PC-3 (cell line): ENCODE data around the gene GRIN2A. TPM values are rescaled to one million over a fixed set of nuclear protein-coding genes. Genes with fewer than 3 reads are reported as not detected.

ENCODE experiments used
- ATAC-seq: fragments of 200-7000 bp; cut with Tn5 transposase; 2 replicates; pipeline ENCODE4 v1.9.1; 2020; ENCODE audit warnings: mild to moderate bottlenecking, moderate library complexity
- BruUV-seq: library from RNA; stranded (reverse); fragments of 400-500 nt; replicated peaks from 2 replicates; lab custom pipeline; 2021; lab: Mats Ljungman, UMichigan
- CTCF ChIA-PET: fragments of 300-600 bp; sonication (Branson Sonifier 250); formaldehyde crosslinking; loops from one replicate; lab custom pipeline; 2022; ENCODE audit warnings: antibody characterized with exemption; lab: Charles Lee
- POLR2A ChIA-PET: fragments of 300-600 bp; sonication (Branson Sonifier 250); formaldehyde crosslinking; loops from one replicate; lab custom pipeline; 2022; ENCODE audit warnings: antibody characterized with exemption; ENCODE audit not compliant: unreplicated experiment; lab: Charles Lee
- DNase-seq: peaks from one replicate; pipeline ENCODE4 v3.0.0-alpha.2; 2015
- H2AFZ ChIP-seq: fragments of 300-600 bp; sonication (generic); 2 replicates; pipeline ENCODE4 v1.6.0; 2016; ENCODE audit warnings: antibody characterized with exemption, low read length
- H3F3A ChIP-seq: fragments of 300-600 bp; sonication (generic); one replicate; pipeline ENCODE4 v1.6.0; 2017; ENCODE audit warnings: antibody characterized with exemption, low read length, control low read depth, mild to moderate bottlenecking; ENCODE audit not compliant: unreplicated experiment
- H3K27ac ChIP-seq: fragments of 300-600 bp; sonication (generic); 2 replicates; pipeline ENCODE4 v1.5.1; 2016; ENCODE audit warnings: mild to moderate bottlenecking, low read length
- H3K27me3 ChIP-seq: fragments of 300-600 bp; sonication (generic); 2 replicates; pipeline ENCODE4 v1.6.1; 2016; ENCODE audit warnings: low read length, mixed read lengths
- H3K36me3 ChIP-seq: fragments of 300-600 bp; sonication (generic); 2 replicates; pipeline ENCODE4 v1.6.1; 2016; ENCODE audit warnings: low read depth, mixed run types, low read length, mixed read lengths
- H3K4me1 ChIP-seq: fragments of 300-600 bp; sonication (generic); 2 replicates; pipeline ENCODE4 v1.5.1; 2016; ENCODE audit warnings: low read length; ENCODE audit not compliant: insufficient read depth
- H3K4me2 ChIP-seq: fragments of 300-600 bp; sonication (generic); 2 replicates; pipeline ENCODE4 v1.6.0; 2016; ENCODE audit warnings: low read length
- H3K4me3 ChIP-seq: fragments of 300-600 bp; sonication (generic); 2 replicates; pipeline ENCODE4 v1.5.1; 2016; ENCODE audit warnings: mild to moderate bottlenecking, low read length, mixed read lengths
- H3K79me2 ChIP-seq: fragments of 300-600 bp; sonication (generic); 2 replicates; pipeline ENCODE4 v1.6.1; 2017; ENCODE audit warnings: low read length, mixed read lengths
- H3K9ac ChIP-seq: fragments of 300-600 bp; sonication (generic); 2 replicates; pipeline ENCODE4 v1.6.0; 2016; ENCODE audit warnings: mild to moderate bottlenecking, low read length
- H3K9me2 ChIP-seq: fragments of 300-600 bp; sonication (generic); replicated peaks from 2 replicates; pipeline ENCODE4 v1.6.1; 2016; ENCODE audit warnings: mixed run types, low read length, mixed read lengths
- H3K9me3 ChIP-seq: fragments of 300-600 bp; sonication (generic); 2 replicates; pipeline ENCODE4 v1.6.1; 2016; ENCODE audit warnings: low read length, mixed read lengths
- H4K20me1 ChIP-seq: fragments of 300-600 bp; sonication (generic); 2 replicates; pipeline ENCODE4 v1.6.1; 2016; ENCODE audit warnings: low read length, mixed read lengths
- EZH2 ChIP-seq: fragments of 300-600 bp; sonication (generic); IDR thresholded peaks from one replicate; pipeline ENCODE4 v1.6.1; 2017; ENCODE audit warnings: antibody characterized with exemption, mild to moderate bottlenecking, low read length; ENCODE audit not compliant: unreplicated experiment
- EZH2phosphoT487 ChIP-seq: fragments of 300-600 bp; sonication (generic); IDR thresholded peaks from 2 replicates; pipeline ENCODE4 v1.6.1; 2018; ENCODE audit warnings: mild to moderate bottlenecking, antibody characterized with exemption, low read length, borderline replicate concordance
- intact Hi-C: fragments of 100-400 bp; cut with micrococcal nuclease; formaldehyde crosslinking; loops from 2 replicates; pipeline ENCODE4 v1.9.0; 2023
- total RNA-seq: library from RNA; depleted of rRNA; stranded (reverse); fragments of >200 nt; gene quantifications from 2 replicates; pipeline ENCODE4 v1.2.3, GENCODE V29; 2014
- TF ChIP-seq, protein P1 (sequence below): fragments of 300-600 bp; sonication (generic); conservative IDR thresholded peaks from 2 replicates; pipeline ENCODE4 v1.5.1; 2017; ENCODE audit warnings: antibody characterized with exemption, low read depth, mild to moderate bottlenecking, low read length

The GRIN2A gene
- total RNA-seq, 1 experiment from 2014 or later, result 0.04 TPM

DNA sequence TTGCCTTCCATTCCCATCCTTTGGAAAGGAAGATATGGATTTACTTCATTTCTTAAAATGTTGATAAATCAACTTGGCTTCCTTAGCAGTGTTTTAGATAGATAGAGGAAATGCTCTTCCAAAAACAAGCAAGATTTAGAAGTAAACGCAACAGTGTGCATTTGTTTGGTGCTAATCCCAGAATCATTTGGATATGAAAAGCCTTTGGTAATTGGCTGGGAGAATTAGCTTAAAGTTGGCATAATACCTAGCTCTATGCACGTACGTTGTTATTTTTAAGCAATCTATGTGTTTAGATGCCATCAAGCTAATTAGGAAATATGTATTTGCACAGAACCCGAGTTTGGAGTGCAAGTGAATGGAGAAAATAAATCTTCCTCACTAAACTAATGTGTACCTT is 415.3 kb downstream of the GRIN2A start:
- H2AFZ ChIP-seq, result no peak overlapping the region
- H3K36me3 ChIP-seq, result no peaks in the 10 kb centered on the region
- H3F3A ChIP-seq, result no peaks in the 10 kb centered on the region
- H3K4me1 ChIP-seq, result no peaks in the 10 kb centered on the region
- ChIA-PET CTCF (no interaction called here), POLR2A (no interaction called here)
- no peaks in the 10 kb centered on the region for H3K79me2 ChIP-seq
- H3K4me3 ChIP-seq, result no peak overlapping the region
- no TSS peak for BruUV-seq
- no peaks in the 10 kb centered on the region for H3K9me3 ChIP-seq
- H3K4me2 ChIP-seq, result no peak overlapping the region
- H3K27ac ChIP-seq, result no peak overlapping the region
- no peaks in the 10 kb centered on the region for H3K9me2 ChIP-seq
- no peak for ATAC-seq
- H3K27me3 ChIP-seq, result peaks cover 50% of the 10 kb centered on the region
- TF ChIP-seq, protein P1, sequence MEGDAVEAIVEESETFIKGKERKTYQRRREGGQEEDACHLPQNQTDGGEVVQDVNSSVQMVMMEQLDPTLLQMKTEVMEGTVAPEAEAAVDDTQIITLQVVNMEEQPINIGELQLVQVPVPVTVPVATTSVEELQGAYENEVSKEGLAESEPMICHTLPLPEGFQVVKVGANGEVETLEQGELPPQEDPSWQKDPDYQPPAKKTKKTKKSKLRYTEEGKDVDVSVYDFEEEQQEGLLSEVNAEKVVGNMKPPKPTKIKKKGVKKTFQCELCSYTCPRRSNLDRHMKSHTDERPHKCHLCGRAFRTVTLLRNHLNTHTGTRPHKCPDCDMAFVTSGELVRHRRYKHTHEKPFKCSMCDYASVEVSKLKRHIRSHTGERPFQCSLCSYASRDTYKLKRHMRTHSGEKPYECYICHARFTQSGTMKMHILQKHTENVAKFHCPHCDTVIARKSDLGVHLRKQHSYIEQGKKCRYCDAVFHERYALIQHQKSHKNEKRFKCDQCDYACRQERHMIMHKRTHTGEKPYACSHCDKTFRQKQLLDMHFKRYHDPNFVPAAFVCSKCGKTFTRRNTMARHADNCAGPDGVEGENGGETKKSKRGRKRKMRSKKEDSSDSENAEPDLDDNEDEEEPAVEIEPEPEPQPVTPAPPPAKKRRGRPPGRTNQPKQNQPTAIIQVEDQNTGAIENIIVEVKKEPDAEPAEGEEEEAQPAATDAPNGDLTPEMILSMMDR, result no peak
- TF ChIP-seq EZH2 (no peak), EZH2phosphoT487 (no peak)
- DNase-seq, result no peak
- H4K20me1 ChIP-seq, result no peaks in the 10 kb centered on the region
- no peak overlapping the region for H3K9ac ChIP-seq
- intact Hi-C loops, result no loop called here

DNA sequence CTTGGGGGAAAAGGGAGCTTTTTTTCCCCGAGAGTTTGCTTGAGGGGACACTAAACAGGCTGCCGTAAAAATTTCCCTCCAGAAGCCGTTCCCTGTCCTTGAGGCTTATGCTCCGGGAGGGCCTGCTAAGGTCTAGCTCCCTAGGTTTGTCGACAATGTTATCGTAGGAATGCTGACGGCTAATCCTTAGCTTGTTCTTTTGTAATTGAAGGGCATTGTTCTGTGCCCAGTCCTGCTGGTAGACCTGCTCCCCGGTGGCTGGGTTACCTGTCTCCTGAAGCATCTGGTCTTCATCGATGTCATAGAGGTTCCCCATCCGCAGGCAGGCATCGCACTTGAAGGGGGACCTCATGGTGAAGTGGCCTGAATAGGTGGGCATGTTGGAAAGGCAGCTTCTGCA is 418.7 kb downstream of the GRIN2A start:
- CTCF ChIA-PET, result no interaction called here
- peaks cover 38% of the 10 kb centered on the region for H3K27me3 ChIP-seq

DNA sequence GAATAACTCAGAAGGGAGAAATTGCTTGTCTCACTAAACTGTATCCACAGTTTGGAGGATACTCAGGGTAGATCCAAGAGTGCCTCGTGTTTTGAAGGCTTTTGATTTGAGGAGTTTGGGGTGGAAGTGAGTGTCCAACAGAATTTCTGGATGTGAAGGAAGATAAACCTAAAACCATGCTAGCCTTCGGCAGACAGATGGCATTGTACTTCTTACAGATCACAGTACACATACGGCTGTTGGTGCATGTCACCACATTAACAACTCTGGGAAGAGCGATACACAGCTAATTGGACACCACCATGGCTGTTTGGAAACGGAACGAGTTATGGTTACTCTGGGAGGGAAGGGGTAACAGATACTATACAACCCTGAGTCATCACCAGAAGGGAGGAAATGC is 420.4 kb downstream of the GRIN2A start:
- ChIA-PET CTCF (no interaction called here), POLR2A (no interaction called here)
- TF ChIP-seq, protein P1, result no peak
- TF ChIP-seq EZH2phosphoT487 (no peak), EZH2 (no peak)
- H3K9me2 ChIP-seq, result no peaks in the 10 kb centered on the region
- H4K20me1 ChIP-seq, result no peaks in the 10 kb centered on the region
- intact Hi-C loops, result no loop called here
- H3K36me3 ChIP-seq, result no peaks in the 10 kb centered on the region
- no peak for ATAC-seq
- no peak for DNase-seq
- peaks cover 34% of the 10 kb centered on the region for H3K27me3 ChIP-seq
- H3K4me2 ChIP-seq, result no peak overlapping the region
- no peak overlapping the region for H3K9ac ChIP-seq
- H3K27ac ChIP-seq, result no peak overlapping the region
- no TSS peak for BruUV-seq
- no peak overlapping the region for H2AFZ ChIP-seq
- no peaks in the 10 kb centered on the region for H3K79me2 ChIP-seq
- H3K4me1 ChIP-seq, result no peaks in the 10 kb centered on the region
- H3K4me3 ChIP-seq, result no peak overlapping the region
- H3K9me3 ChIP-seq, result no peaks in the 10 kb centered on the region
- no peaks in the 10 kb centered on the region for H3F3A ChIP-seq

More for the DNA sequence above, 418.7 kb downstream of the GRIN2A start:
- H3K79me2 ChIP-seq, result no peaks in the 10 kb centered on the region
- DNase-seq (no peak), ATAC-seq (no peak)
- H3F3A ChIP-seq, result no peaks in the 10 kb centered on the region
- H3K27ac ChIP-seq, result no peak overlapping the region
- H3K9ac ChIP-seq, result no peak overlapping the region
- no TSS peak for BruUV-seq
- H4K20me1 ChIP-seq, result no peaks in the 10 kb centered on the region
- H3K9me2 ChIP-seq, result no peaks in the 10 kb centered on the region
- POLR2A ChIA-PET, result no interaction called here
- no peaks in the 10 kb centered on the region for H3K36me3 ChIP-seq
- intact Hi-C loops, result no loop called here
- no peak for TF ChIP-seq EZH2
- no peak for TF ChIP-seq EZH2phosphoT487
- TF ChIP-seq, protein P1, result no peak
- no peak overlapping the region for H2AFZ ChIP-seq
- H3K4me3 ChIP-seq, result no peak overlapping the region
- H3K4me1 ChIP-seq, result no peaks in the 10 kb centered on the region
- H3K9me3 ChIP-seq, result no peaks in the 10 kb centered on the region
- no peak overlapping the region for H3K4me2 ChIP-seq
